ENCODE measurements around the gene AMDHD2. TPM values are rescaled to one million over a fixed set of nuclear protein-coding genes. Genes with fewer than 3 reads are reported as not detected.

The AMDHD2 gene
- total RNA-seq, 2 experiments from 2014 or later: 34.6 to 35.4 TPM

DNA sequence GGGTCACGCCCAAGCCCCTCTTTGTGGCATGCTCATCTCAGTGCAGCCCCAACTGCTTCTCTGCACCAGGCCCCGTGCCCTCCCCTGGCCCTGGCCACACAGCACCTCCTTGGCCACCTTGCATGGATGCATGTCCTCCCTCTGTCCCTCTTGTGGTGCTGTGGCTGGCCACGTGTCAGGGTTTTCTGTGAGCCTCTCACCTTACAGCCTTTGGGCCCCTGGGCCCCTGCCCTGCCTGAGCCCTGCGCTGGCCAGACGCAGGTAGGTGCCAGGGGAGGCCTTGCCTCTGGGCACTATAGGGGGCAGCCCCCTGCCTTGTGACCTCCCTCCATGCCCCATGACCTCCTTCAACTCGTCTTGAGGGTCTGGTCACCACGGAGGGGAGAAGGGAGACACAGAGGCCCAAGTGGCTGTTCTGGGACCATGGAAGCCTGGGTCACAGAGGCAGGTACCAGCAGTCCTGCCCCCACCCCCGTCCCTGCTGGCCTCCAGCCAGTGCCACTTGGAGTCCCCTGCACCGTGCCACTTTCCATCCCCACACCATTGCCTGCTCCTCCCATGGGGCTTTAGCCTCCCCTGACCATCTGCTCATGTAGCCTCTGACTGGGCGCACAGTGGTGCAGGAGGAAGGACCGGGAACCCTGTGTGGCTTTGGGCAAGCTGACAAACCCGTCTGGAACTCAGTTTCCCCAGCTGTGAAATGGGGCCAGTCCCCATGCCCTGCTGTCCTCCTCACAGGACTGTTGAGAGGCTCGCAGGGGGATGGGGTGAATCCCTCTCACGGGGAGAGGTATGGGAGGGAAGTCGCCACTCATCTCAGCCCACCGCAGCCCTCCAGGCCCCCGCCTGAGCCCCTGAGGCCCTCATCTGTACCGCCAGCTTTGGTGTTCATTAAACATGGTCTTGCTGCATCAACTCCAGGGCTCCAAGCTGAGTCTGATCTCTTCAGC, 17.9 kb upstream of the AMDHD2 start:
- H3K27ac Mint-ChIP-seq: no peak overlapping the region
- no peak for DNase-seq
- H3K9me3 Mint-ChIP-seq: no peaks in the 10 kb centered on the region
- H3K36me3 Mint-ChIP-seq: peaks cover 4% of the 10 kb centered on the region
- H3K27me3 Mint-ChIP-seq: no peaks in the 10 kb centered on the region
- H3K4me1 Mint-ChIP-seq: no peaks in the 10 kb centered on the region
- no peak overlapping the region for H3K4me3 Mint-ChIP-seq

- H3K4me3 Mint-ChIP-seq: no peak overlapping the region
- no peaks in the 10 kb centered on the region for H3K27me3 Mint-ChIP-seq
- no peak for DNase-seq
- H3K9me3 Mint-ChIP-seq: no peaks in the 10 kb centered on the region
- peaks cover 3% of the 10 kb centered on the region for H3K4me1 Mint-ChIP-seq
- H3K27ac Mint-ChIP-seq: no peak overlapping the region
- no peaks in the 10 kb centered on the region for H3K36me3 Mint-ChIP-seq
These were observed 14.5 kb upstream of the AMDHD2 start for GRCh38 chr16:2505695-2506094.

DNA sequence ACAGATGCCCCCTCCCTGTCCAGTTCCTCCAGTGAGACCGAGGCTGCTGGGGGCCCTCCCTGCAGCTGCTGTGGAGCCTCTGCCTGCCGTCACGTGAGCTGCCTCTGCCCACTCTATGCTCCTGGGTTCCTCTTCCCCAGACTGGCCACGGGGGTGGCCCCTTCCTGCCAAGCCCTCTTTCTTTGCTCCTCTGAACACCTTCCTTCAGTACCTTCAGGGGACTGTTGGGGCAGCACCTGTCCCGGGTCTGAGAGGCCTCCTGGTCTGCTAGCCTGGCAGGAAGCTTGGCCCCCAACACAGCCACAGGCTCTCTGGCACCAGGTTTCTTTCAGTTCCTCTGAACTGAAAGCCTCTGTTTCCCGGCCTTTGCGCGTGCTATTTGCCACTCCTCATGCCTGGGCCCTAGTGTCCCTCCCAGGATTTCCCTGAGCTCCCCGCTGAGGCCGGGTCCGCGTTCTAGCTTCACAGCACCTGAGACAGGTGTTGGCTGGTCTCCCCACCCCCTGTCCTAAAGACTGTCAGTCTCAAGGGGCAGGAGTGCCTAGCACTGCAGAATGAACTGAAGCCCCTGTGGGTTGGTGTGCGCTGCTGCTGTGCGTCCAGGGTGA, 13.0 kb upstream of the AMDHD2 start:
- Mint-ChIP-seq H3K9me3 (no peaks in the 10 kb centered on the region), H3K36me3 (no peaks in the 10 kb centered on the region), H3K27me3 (no peaks in the 10 kb centered on the region), H3K4me1 (peaks cover 5% of the 10 kb centered on the region), H3K27ac (peak overlapping the region; percentile 45), H3K4me3 (no peak overlapping the region)
- no peak for DNase-seq

DNA sequence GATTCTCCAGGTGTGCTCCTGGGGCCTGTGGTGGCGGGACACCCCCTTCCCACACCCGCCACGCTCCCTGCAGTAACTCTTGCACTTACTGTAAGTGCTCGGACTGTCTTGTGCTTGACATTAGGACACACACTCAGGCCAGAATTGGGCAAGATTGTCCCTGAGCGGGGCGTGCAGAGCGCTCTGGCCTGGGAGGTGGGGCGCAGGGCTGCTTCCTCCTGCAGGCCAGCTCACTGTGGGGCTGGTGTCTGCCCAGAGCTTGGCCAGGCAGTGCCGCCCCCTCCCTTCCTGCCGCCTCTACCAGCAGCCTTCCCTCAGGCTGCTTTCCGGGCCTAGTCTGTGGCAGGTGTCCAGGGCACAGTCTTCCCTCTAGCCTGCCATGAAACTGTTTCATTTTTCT, 12.5 kb upstream of the AMDHD2 start:
- H3K4me3 Mint-ChIP-seq: no peak overlapping the region
- no peak overlapping the region for H3K27ac Mint-ChIP-seq
- peaks cover 10% of the 10 kb centered on the region for H3K4me1 Mint-ChIP-seq
- H3K36me3 Mint-ChIP-seq: no peaks in the 10 kb centered on the region
- H3K27me3 Mint-ChIP-seq: no peaks in the 10 kb centered on the region
- DNase-seq: no peak
- no peaks in the 10 kb centered on the region for H3K9me3 Mint-ChIP-seq

DNA sequence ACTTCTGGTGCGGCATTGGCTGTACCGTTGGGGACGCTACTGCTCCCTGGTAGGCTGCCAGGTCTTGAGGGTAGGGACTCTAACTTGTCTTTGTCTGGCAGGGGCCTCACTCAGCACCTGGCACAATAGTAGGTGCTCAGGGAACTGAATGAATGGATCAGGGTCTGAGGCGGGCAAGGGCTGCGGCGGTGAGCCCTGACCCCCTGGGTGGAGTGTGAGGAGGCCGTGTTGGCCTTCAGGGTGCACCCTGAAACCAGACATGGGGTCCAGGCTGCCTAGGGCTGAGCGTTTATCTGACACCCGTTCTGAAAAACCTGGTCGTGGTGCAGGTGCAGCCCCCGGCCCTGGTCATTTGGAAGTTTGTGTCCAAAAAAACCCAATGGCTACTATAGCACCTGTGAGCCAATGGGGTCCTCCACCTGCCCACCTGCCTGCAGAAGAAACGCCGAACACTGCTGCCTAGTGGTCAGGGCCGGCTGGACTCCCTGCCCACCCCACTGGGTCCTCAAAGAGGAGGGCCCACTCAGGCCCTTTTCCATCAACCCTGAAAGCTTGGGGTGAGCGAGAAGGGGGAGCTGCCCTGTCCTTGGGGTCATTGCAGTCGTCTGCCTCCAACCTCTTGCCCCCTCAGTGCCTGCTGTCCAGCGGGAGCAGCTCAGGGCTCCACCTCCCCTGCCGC, 11.3 kb upstream of the AMDHD2 start:
- Mint-ChIP-seq H3K36me3 (no peaks in the 10 kb centered on the region), H3K27ac (no peak overlapping the region), H3K9me3 (no peaks in the 10 kb centered on the region), H3K4me1 (peaks cover 18% of the 10 kb centered on the region), H3K27me3 (no peaks in the 10 kb centered on the region), H3K4me3 (no peak overlapping the region)
- DNase-seq: no peak

- no peak for DNase-seq
- Mint-ChIP-seq H3K27me3 (no peaks in the 10 kb centered on the region), H3K4me3 (no peak overlapping the region), H3K9me3 (no peaks in the 10 kb centered on the region), H3K4me1 (peaks cover 30% of the 10 kb centered on the region), H3K27ac (no peak overlapping the region), H3K36me3 (peaks cover 14% of the 10 kb centered on the region)
These were observed 8.9 kb upstream of the AMDHD2 start for GRCh38 chr16:2511128-2511800.

GRCh38 chr16:2511996-2512734, 8.0 kb upstream of the AMDHD2 start:
- DNase-seq: no peak
- H3K4me1 Mint-ChIP-seq: peaks cover 39% of the 10 kb centered on the region
- peak overlapping the region; percentile 88 for H3K27ac Mint-ChIP-seq
- no peaks in the 10 kb centered on the region for H3K27me3 Mint-ChIP-seq
- H3K9me3 Mint-ChIP-seq: no peaks in the 10 kb centered on the region
- peaks cover 21% of the 10 kb centered on the region for H3K36me3 Mint-ChIP-seq
- H3K4me3 Mint-ChIP-seq: peak overlapping the region; percentile 29

GRCh38 chr16:2512735-2513404, 7.3 kb upstream of the AMDHD2 start:
- H3K36me3 Mint-ChIP-seq: peaks cover 21% of the 10 kb centered on the region
- H3K4me3 Mint-ChIP-seq: peak overlapping the region; percentile 73
- H3K9me3 Mint-ChIP-seq: no peaks in the 10 kb centered on the region
- no peaks in the 10 kb centered on the region for H3K27me3 Mint-ChIP-seq
- DNase-seq: peak; percentile 39
- H3K27ac Mint-ChIP-seq: peak overlapping the region; percentile 88
- H3K4me1 Mint-ChIP-seq: peaks cover 44% of the 10 kb centered on the region

GRCh38 chr16:2513405-2514332, 6.5 kb upstream of the AMDHD2 start, which contains the start of gene ATP6V0C:
Gene ATP6V0C (plus strand): TSS chr16:2513952. CDS start chr16:2514104, 152 bp downstream.
- Mint-ChIP-seq H3K4me3 (peak within 1 kb of the TSS; percentile 96), H3K27me3 (no peaks in the 10 kb centered on the region), H3K4me1 (peaks cover 46% of the 10 kb centered on the region), H3K36me3 (peaks cover 21% of the 10 kb centered on the region), H3K27ac (peak within 1 kb of the TSS; percentile 93), H3K9me3 (no peaks in the 10 kb centered on the region)
- DNase-seq: peak; percentile 93

- Mint-ChIP-seq H3K4me1 (peaks cover 50% of the 10 kb centered on the region), H3K27me3 (no peaks in the 10 kb centered on the region), H3K36me3 (peaks cover 21% of the 10 kb centered on the region), H3K9me3 (no peaks in the 10 kb centered on the region), H3K4me3 (peak overlapping the region; percentile 96), H3K27ac (peak overlapping the region; percentile 88)
- peak; percentile 49 for DNase-seq
These were observed 5.6 kb upstream of the AMDHD2 start for GRCh38 chr16:2514333-2515179.

DNA sequence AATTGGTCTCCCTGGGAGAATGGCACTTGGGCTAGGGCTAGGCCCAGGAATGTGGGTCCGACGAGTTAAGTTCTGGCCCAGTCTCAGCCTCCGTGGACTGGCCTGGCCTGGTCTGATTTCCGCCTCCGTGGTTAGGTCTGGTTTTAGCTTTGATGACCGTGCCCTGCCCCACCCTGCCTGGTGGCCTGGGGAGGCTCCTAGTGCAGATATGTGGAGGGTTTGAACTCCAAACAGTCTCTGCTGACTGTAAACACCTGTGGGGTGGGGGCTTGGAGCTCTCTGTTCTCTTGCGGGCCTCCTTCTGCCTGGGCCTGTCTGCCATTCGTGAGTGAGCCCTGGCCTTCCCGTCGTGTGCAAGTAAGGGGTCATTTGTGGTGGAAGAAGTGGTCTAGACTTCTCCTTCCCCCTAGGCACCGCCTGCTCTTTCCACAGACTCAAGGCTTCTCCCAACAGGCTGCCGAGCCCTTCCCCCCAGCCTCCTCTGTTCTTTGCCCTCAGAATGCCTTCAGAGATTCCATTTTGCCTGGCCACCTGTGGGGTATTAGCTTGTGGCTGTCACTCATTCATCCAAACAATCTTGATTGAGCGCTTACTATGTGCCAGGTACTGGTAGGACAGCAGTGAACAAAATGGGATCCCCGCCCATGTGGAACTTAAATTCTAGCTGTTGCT, 4.9 kb upstream of the AMDHD2 start:
- DNase-seq: no peak
- H3K4me1 Mint-ChIP-seq: peaks cover 52% of the 10 kb centered on the region
- H3K4me3 Mint-ChIP-seq: peak overlapping the region; percentile 96
- H3K9me3 Mint-ChIP-seq: no peaks in the 10 kb centered on the region
- peak overlapping the region; percentile 88 for H3K27ac Mint-ChIP-seq
- peaks cover 24% of the 10 kb centered on the region for H3K36me3 Mint-ChIP-seq
- no peaks in the 10 kb centered on the region for H3K27me3 Mint-ChIP-seq

Data from activated naive CD8-positive, alpha-beta T cell treated with anti-CD3 and anti-CD28 coated beads for 36 hours (primary cell).